Measurements from ENCODE around the gene ZDHHC24. TPM values are rescaled to one million over a fixed set of nuclear protein-coding genes. Genes with fewer than 3 reads are reported as not detected.

The ZDHHC24 gene
- total RNA-seq, 2 experiments from 2014 or later, result 11.9 to 35.1 TPM

DNA sequence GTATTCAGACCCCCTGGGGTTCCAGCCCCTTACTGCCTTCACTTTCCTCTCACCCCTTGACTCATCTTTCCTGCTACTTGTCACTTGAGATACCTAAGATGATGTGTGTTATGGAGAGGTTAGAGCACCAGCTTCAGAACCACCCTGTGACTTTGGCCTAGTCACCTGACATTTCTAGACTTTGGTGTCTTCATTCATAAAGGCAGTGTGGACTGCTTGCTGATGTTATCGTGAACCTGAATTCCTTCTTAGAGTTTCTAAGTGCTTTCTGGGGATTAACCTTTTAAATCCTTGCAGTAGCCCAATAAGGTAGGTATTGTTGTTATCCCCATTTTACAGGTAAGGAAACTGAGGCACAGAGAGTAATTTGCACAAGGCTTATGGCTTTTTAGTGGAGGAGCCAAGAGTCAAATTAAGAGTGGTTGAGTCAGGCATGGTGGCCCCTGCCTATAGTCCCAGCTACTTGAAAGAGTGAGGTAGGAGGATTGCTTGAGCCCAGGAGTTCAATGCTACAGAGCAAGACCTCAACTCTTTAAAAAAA is 40.5 kb downstream of the ZDHHC24 start:
- H4K20me1 ChIP-seq (ENCODE audit: insufficient read depth, low read length), result no peaks in the 10 kb centered on the region
- ChIA-PET POLR2A (no interaction called here), CTCF (ENCODE audit: unreplicated experiment) (interaction anchor here (0.6 kb wide), 1 partner anchor 12 kb away, joined by 3 read pairs; no protein-coding TSS in a partner anchor)
- TF ChIP-seq, protein P1, sequence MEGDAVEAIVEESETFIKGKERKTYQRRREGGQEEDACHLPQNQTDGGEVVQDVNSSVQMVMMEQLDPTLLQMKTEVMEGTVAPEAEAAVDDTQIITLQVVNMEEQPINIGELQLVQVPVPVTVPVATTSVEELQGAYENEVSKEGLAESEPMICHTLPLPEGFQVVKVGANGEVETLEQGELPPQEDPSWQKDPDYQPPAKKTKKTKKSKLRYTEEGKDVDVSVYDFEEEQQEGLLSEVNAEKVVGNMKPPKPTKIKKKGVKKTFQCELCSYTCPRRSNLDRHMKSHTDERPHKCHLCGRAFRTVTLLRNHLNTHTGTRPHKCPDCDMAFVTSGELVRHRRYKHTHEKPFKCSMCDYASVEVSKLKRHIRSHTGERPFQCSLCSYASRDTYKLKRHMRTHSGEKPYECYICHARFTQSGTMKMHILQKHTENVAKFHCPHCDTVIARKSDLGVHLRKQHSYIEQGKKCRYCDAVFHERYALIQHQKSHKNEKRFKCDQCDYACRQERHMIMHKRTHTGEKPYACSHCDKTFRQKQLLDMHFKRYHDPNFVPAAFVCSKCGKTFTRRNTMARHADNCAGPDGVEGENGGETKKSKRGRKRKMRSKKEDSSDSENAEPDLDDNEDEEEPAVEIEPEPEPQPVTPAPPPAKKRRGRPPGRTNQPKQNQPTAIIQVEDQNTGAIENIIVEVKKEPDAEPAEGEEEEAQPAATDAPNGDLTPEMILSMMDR (conservative IDR thresholded peaks at IDR 0.05; ENCODE audit: low read length), result no peak
- no peak for TF ChIP-seq EZH2phosphoT487 (IDR thresholded peaks at IDR 0.05; ENCODE audit: borderline replicate concordance, low read depth, low read length)
- no peak overlapping the region for H2AFZ ChIP-seq (ENCODE audit: low read length)
- no TSS peak for BruUV-seq (replicated peaks)
- no peaks in the 10 kb centered on the region for H3K9me3 ChIP-seq (ENCODE audit: low read length)
- H3K4me3 ChIP-seq (ENCODE audit: low read depth, low read length, poor library complexity, severe bottlenecking), result no peak overlapping the region
- intact Hi-C loops (cut with micrococcal nuclease; ENCODE audit: unreplicated experiment), result no loop called here
- H3K9me2 ChIP-seq (ENCODE audit: insufficient read depth, low read length), result no peaks in the 10 kb centered on the region
- H3K4me2 ChIP-seq (ENCODE audit: low read length), result no peak overlapping the region
- no peak for DNase-seq (ENCODE audit: low spot score)
- H3K27ac ChIP-seq (ENCODE audit: low read depth, low read length, poor library complexity, severe bottlenecking), result no peak overlapping the region
- peaks cover 22% of the 10 kb centered on the region for H3K36me3 ChIP-seq (ENCODE audit: insufficient read depth, low read length)
- H3K4me1 ChIP-seq (ENCODE audit: insufficient read depth, low read length, poor library complexity, severe bottlenecking), result no peaks in the 10 kb centered on the region
- no peaks in the 10 kb centered on the region for H3K79me2 ChIP-seq (ENCODE audit: insufficient read depth, low read depth, low read length)

DNA sequence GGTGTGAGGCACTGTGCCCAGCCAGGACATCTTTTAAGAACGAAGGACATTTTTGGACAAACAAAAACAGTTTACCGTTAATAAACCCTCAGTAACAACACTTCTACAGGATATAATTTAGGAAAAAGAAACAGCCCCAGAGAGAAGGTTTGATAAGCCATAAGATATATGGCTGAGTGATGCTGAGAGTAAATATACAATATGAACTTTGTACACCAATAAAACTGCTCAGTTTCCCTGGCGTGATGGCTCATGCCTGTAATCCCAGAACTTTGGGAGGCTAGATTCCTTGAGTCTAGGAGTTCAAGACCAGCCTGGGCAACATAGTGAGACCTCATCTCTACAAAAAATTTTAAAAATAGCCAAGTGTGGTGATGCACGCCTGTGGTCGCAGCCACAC is 47.3 kb downstream of the ZDHHC24 start:
- Histone ChIP-seq H3K9me2 (ENCODE audit: insufficient read depth, low read length) (no peaks in the 10 kb centered on the region), H2AFZ (ENCODE audit: low read length) (no peak overlapping the region), H3K4me3 (ENCODE audit: low read depth, low read length, poor library complexity, severe bottlenecking) (no peak overlapping the region), H3K79me2 (ENCODE audit: insufficient read depth, low read depth, low read length) (no peaks in the 10 kb centered on the region), H3K36me3 (ENCODE audit: insufficient read depth, low read length) (peaks cover 29% of the 10 kb centered on the region), H3K9me3 (ENCODE audit: low read length) (no peaks in the 10 kb centered on the region), H3K4me1 (ENCODE audit: insufficient read depth, low read length, poor library complexity, severe bottlenecking) (no peaks in the 10 kb centered on the region), H4K20me1 (ENCODE audit: insufficient read depth, low read length) (no peaks in the 10 kb centered on the region), H3K27ac (ENCODE audit: low read depth, low read length, poor library complexity, severe bottlenecking) (no peak overlapping the region), H3K4me2 (ENCODE audit: low read length) (no peak overlapping the region)
- DNase-seq (ENCODE audit: low spot score), result no peak
- ChIA-PET CTCF (ENCODE audit: unreplicated experiment) (no interaction called here), POLR2A (no interaction called here)
- intact Hi-C loops (cut with micrococcal nuclease; ENCODE audit: unreplicated experiment), result no loop called here
- TF ChIP-seq EZH2phosphoT487 (IDR thresholded peaks at IDR 0.05; ENCODE audit: borderline replicate concordance, low read depth, low read length), result no peak
- TF ChIP-seq, protein P1 (conservative IDR thresholded peaks at IDR 0.05; ENCODE audit: low read length), result no peak
- no TSS peak for BruUV-seq (replicated peaks)

DNA sequence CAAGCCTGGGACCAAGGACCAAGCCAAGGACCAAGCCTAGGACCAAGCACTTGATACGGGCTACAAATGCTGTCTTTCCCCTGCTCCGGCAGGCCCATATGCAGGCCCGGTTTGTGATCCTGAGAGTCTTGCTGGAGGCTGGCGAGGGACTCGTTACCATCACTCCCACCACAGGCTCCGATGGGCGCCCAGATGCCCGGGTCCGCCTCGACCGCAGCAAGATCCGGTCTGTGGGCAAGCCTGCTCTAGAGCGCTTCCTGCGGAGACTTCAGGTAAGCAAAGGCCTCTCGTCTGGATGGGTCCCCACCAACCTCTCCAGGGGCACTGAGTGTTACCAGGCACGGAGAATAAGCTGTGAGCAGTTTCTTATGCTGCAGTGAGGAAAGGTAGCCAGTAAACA is 48.6 kb downstream of the ZDHHC24 start:
- no peak overlapping the region for H2AFZ ChIP-seq (ENCODE audit: low read length)
- no peak for DNase-seq (ENCODE audit: low spot score)
- TF ChIP-seq, protein P1 (conservative IDR thresholded peaks at IDR 0.05; ENCODE audit: low read length), result no peak
- TF ChIP-seq EZH2phosphoT487 (IDR thresholded peaks at IDR 0.05; ENCODE audit: borderline replicate concordance, low read depth, low read length), result no peak
- H3K79me2 ChIP-seq (ENCODE audit: insufficient read depth, low read depth, low read length), result no peaks in the 10 kb centered on the region
- H3K27ac ChIP-seq (ENCODE audit: low read depth, low read length, poor library complexity, severe bottlenecking), result no peak overlapping the region
- intact Hi-C loops (cut with micrococcal nuclease; ENCODE audit: unreplicated experiment), result no loop called here
- H4K20me1 ChIP-seq (ENCODE audit: insufficient read depth, low read length), result no peaks in the 10 kb centered on the region
- ChIA-PET CTCF (ENCODE audit: unreplicated experiment) (no interaction called here), POLR2A (no interaction called here)
- peaks cover 38% of the 10 kb centered on the region for H3K36me3 ChIP-seq (ENCODE audit: insufficient read depth, low read length)
- no peaks in the 10 kb centered on the region for H3K9me2 ChIP-seq (ENCODE audit: insufficient read depth, low read length)
- no peaks in the 10 kb centered on the region for H3K4me1 ChIP-seq (ENCODE audit: insufficient read depth, low read length, poor library complexity, severe bottlenecking)
- no peak overlapping the region for H3K4me3 ChIP-seq (ENCODE audit: low read depth, low read length, poor library complexity, severe bottlenecking)
- no TSS peak for BruUV-seq (replicated peaks)
- H3K4me2 ChIP-seq (ENCODE audit: low read length), result no peak overlapping the region
- no peaks in the 10 kb centered on the region for H3K9me3 ChIP-seq (ENCODE audit: low read length)

Data from OCI-LY7 (cell line).